HUES48 (cell line): ENCODE measurements around the gene USP6NL.

Experiments used
- H3K27ac ChIP-seq: one replicate; pipeline ENCODE4 v1.7.0; 2013; ENCODE audit warnings: low read depth, low read length, inconsistent platforms
- H3K27me3 ChIP-seq: 2 replicates; pipeline ENCODE4 v1.6.1; 2013; ENCODE audit warnings: mild to moderate bottlenecking, low read length; ENCODE audit not compliant: control insufficient read depth, insufficient read depth
- H3K36me3 ChIP-seq: 2 replicates; pipeline ENCODE4 v1.6.1; 2013; ENCODE audit warnings: low read length; ENCODE audit not compliant: control insufficient read depth, insufficient read depth
- H3K4me1 ChIP-seq: 2 replicates; pipeline ENCODE4 v1.6.1; 2013; ENCODE audit warnings: mild to moderate bottlenecking, low read length; ENCODE audit not compliant: control insufficient read depth, insufficient read depth
- H3K4me3 ChIP-seq: 2 replicates; pipeline ENCODE4 v1.5.1; 2013; ENCODE audit warnings: mild to moderate bottlenecking, low read depth, low read length
- H3K9ac ChIP-seq: 2 replicates; pipeline ENCODE4 v1.6.1; 2013; ENCODE audit warnings: mild to moderate bottlenecking, low read depth, low read length, moderate library complexity
- H3K9me3 ChIP-seq: 2 replicates; pipeline ENCODE4 v1.6.1; 2013; ENCODE audit warnings: low read length; ENCODE audit not compliant: control insufficient read depth, insufficient read depth

USP6NL gene

DNA sequence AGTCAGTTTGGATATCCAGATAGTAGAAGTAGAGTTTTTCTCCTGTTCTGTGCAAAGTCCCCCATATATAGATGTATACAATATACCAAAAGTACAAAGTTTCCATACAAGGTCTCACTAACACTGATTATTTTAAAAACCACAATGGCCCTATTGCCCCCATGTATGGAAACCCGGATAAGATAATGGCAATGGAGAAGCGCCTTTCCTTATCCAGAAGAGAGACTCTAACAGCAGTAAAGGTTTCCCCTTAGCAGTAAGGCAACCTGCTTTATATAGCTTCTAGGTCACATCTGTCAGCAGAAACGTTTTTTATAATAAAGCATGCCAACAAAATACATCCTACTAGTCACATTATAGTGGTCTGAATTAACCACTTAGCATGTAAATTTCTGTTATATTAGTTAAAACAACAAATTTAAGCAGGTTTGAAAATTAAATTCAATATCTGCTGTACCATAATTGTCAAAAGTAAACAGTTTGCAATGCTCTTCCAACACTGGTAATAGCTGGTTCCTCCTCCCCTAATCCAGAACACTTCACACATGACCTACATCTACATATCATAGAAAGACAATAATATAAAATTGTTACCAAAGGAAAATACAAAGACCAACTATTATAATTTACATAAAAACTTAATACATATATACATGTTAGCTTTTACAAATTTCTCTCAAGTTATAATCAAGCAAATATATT, 22.4 kb downstream of the USP6NL start:
- peaks cover 18% of the 10 kb centered on the region for H3K4me1 ChIP-seq
- no peak overlapping the region for H3K27ac ChIP-seq
- peaks cover 5% of the 10 kb centered on the region; the same call in 1 of the 2 replicates for H3K36me3 ChIP-seq
- H3K9ac ChIP-seq = no peak overlapping the region
- 0 out of 2 replicates have a peak, but pooled peaks cover 8% of the 10 kb centered on the region for H3K9me3 ChIP-seq
- H3K27me3 ChIP-seq = no peaks in the 10 kb centered on the region
- H3K4me3 ChIP-seq = no peak overlapping the region

DNA sequence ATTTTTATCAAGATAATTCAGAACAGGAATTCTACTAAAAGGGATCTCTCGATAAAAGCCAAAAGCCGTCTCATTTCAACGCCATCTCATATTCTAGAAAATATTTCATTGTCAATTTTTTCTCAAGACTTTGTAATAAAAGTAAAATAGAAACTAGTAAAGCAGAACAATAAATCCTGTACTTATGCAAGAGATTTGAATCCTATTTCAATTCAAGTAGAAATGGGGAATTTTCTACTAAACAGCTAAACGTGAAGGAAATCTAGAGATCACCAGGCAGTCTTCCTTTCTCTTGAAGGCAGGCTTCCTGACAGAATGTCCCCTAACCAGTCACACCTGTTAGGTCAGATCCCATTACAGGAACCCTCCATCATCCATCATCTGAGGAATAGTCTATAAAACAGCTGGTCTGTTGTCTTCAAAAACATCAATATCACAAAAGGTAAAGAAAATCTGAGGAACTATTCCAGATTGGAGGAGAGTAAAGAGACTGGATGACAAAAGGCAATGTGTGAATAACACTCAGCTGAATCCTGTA, 23.7 kb downstream of the USP6NL start:
- Histone ChIP-seq H3K9ac (no peak overlapping the region), H3K4me3 (no peak overlapping the region), H3K27ac (no peak overlapping the region), H3K27me3 (no peaks in the 10 kb centered on the region), H3K36me3 (peaks cover 5% of the 10 kb centered on the region; the same call in 1 of the 2 replicates), H3K9me3 (0 out of 2 replicates have a peak, but pooled peaks cover 8% of the 10 kb centered on the region), H3K4me1 (peaks cover 18% of the 10 kb centered on the region)

DNA sequence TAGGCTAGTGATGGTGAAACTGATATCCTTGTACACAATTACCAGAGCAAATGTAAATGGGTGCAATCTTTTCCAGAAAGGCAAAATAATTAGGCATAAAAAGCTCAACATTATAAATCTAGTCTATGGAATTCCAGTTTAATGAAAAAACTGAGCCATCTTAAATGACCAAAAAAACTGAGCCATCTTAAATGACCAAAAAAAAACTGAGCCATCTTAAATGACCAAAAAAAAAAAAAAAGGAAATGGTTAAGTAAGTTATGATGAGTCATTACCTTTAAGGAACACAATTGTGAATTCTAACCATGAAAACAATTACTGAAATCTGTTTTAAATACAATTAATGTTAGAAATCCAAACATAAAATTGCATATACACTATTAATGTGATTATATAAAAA, 25.3 kb downstream of the USP6NL start:
- Histone ChIP-seq H3K27me3 (no peaks in the 10 kb centered on the region), H3K4me1 (peaks cover 18% of the 10 kb centered on the region), H3K9ac (no peak overlapping the region), H3K9me3 (0 out of 2 replicates have a peak, but pooled peaks cover 8% of the 10 kb centered on the region), H3K36me3 (peaks cover 5% of the 10 kb centered on the region; the same call in 1 of the 2 replicates), H3K27ac (no peak overlapping the region), H3K4me3 (no peak overlapping the region)

DNA sequence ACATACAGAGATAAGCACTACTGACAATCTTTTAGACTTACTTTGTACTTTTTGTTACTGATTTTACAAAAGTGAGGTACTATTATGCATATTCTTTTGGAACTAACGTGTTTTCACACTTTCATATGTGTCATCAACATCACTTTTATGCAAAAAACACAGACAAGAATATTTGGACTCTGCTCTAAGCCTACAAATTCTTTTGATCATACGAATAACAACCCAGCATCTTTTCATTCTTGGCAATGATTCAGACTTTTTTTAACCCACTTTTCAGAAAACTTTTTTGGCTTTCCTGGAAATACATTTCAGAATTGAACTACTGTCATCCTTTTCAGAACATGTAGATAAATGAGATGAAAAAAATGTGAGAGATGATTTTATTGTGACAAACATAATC, 30.2 kb downstream of the USP6NL start:
- Histone ChIP-seq H3K27ac (no peak overlapping the region), H3K27me3 (no peaks in the 10 kb centered on the region), H3K9ac (no peak overlapping the region)

DNA sequence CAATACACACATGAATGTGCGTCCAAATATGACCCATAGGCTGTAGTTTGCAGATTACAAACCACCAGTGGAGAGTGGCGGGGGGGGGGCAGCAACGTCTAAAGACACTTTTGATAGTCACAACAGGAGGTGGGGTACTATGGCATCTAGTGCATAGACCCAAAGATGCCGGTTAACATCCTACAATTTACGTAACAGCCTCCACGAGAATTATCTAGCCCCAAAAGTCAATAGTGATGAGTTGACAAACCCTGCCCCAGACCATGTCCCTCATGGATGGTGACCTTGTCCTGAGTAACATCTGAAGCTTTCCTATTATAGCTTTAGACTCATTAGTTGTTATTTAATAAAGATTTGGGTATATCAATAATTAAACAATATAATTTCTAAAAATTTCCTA, 31.6 kb downstream of the USP6NL start:
- Histone ChIP-seq H3K4me1 (no peaks in the 10 kb centered on the region), H3K36me3 (0 out of 2 replicates have a peak, but pooled peaks cover under 1% of the 10 kb centered on the region)

More for the DNA sequence above, 30.2 kb downstream of the USP6NL start:
- peaks cover 5% of the 10 kb centered on the region; the same call in 1 of the 2 replicates for H3K36me3 ChIP-seq
- no peaks in the 10 kb centered on the region for H3K4me1 ChIP-seq
- H3K9me3 ChIP-seq = 0 out of 2 replicates have a peak, but pooled peaks cover 8% of the 10 kb centered on the region
- H3K4me3 ChIP-seq = no peak overlapping the region

DNA sequence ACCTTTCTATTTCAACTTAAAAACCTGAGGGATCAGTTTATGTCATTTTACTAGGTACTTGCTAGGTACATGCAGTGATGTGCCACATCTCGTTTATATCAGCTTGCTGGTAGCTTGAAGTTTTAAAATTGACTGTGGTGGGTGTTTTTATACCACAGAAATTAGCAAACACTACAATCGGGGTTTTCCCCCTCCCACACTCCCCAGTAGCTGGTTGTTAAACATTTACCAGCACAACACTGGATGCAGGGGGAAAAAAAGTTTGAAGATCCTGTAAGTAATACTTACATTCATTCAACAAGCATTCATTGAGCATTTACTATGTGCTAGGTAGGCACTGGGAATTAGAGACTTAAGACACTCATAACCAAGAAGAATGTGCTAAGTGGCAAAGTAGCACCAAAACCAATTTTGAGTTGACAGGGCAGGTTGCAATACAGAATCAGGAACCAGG, 32.6 kb downstream of the USP6NL start:
- H3K9ac ChIP-seq = no peak overlapping the region
- no peaks in the 10 kb centered on the region for H3K27me3 ChIP-seq
- no peaks in the 10 kb centered on the region for H3K9me3 ChIP-seq
- H3K4me3 ChIP-seq = no peak overlapping the region
- no peaks in the 10 kb centered on the region for H3K36me3 ChIP-seq
- peaks cover 3% of the 10 kb centered on the region; the same call in 1 of the 2 replicates for H3K4me1 ChIP-seq
- H3K27ac ChIP-seq = no peak overlapping the region

More for the DNA sequence above, 31.6 kb downstream of the USP6NL start:
- no peak overlapping the region for H3K9ac ChIP-seq
- 0 out of 2 replicates have a peak, but pooled peaks cover under 1% of the 10 kb centered on the region for H3K9me3 ChIP-seq
- no peaks in the 10 kb centered on the region for H3K27me3 ChIP-seq
- no peak overlapping the region for H3K27ac ChIP-seq
- H3K4me3 ChIP-seq = no peak overlapping the region

DNA sequence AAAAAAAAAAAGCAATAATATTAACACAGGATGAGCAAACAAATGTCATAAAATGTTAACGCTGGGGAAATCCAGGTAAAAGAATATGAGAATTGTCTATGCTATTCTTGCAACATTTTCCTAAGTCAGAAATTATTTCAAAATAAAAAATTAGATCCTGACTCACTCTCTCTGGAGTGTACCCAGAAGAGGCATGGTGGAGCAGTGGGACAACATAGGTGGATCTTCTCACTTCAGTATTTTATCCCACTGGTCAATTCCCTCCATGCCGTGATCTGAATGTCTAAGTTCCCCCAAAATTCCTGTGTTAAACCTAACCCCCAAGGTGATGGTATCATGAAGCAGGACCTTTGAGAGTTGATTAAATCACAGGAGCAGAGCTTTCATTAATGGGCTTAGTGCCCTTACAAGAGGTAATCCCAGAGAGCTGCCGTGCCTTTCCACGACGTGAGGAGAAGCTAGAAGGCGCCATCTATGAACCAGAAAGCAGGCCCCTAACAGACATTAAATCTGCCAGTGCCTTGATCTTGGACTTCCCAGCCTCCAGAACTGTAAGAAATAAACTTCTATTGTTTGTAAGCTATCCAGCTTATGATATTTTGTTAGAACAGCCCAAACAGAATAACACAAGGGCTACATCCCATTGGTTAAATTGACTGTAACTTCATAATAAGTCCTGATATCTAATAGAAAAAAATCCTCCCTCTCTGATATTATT, 35.2 kb downstream of the USP6NL start:
- Histone ChIP-seq H3K36me3 (no peaks in the 10 kb centered on the region), H3K9me3 (no peaks in the 10 kb centered on the region), H3K9ac (no peak overlapping the region), H3K4me3 (no peak overlapping the region), H3K27me3 (no peaks in the 10 kb centered on the region), H3K4me1 (peaks cover 10% of the 10 kb centered on the region), H3K27ac (no peak overlapping the region)

DNA sequence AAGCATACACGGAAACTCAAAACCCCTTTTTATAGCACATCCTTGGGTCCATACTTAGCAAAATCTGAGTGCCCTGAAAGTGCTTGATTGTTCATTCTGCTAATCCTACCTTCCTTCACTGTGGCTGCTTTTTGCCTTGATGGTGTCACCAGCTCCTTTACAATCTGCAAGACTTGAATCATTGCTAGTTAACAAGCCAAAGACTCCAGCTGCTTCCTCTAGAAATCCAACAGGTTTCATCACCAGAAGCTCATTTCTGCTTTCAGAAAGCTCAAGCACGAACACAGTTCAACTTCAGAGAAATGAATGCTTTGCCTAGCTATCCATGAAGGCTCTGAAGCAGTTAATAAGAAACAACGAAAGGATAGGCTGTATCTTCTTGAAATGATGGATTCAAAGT, 38.0 kb downstream of the USP6NL start:
- Histone ChIP-seq H3K36me3 (no peaks in the 10 kb centered on the region), H3K27ac (peak overlapping the region; percentile 66), H3K9ac (no peak overlapping the region), H3K9me3 (no peaks in the 10 kb centered on the region), H3K4me1 (peaks cover 10% of the 10 kb centered on the region), H3K4me3 (no peak overlapping the region), H3K27me3 (no peaks in the 10 kb centered on the region)

DNA sequence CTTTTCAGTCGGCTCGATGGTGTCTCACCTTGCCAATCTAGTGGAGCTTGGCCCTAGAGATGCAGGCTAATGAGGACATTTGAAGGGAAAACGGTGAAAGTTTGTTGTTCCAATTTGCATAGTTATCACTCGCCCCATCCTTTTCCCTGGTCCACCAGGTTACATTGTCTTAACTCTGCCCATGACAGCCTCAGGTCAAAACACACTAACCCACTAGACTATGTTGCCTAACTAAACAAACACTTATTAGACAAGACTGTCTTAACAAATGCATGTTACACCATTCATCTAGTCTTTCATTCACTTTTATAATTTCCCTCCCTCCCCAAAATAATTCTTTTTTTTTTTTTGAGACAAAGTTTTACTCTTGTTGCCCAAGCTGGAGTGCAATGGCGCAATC, 40.7 kb downstream of the USP6NL start:
- H3K9me3 ChIP-seq = no peaks in the 10 kb centered on the region
- no peak overlapping the region for H3K9ac ChIP-seq
- no peak overlapping the region for H3K27ac ChIP-seq
- H3K27me3 ChIP-seq = no peaks in the 10 kb centered on the region
- no peak overlapping the region for H3K4me3 ChIP-seq
- no peaks in the 10 kb centered on the region for H3K36me3 ChIP-seq
- H3K4me1 ChIP-seq = peaks cover 10% of the 10 kb centered on the region

DNA sequence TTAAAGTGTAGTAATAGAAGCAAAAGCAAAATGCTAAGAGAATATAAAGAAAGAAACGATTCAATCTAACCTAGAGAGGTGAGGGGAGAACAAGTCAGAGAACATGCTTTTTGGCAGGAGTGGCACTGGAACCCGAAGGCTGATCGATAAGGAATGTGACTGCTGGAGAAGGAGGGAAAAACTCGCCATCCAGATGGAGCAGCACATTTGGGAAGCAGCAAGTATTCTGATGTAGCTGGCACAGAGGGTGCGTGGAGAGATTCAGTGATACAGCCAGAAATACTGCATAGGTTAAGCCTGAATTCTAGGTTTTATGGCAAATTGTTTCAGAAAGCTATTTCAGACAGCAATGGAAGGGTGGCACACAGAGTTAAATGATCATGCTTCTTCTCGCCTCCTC, 42.0 kb downstream of the USP6NL start:
- Histone ChIP-seq H3K27me3 (no peaks in the 10 kb centered on the region), H3K9me3 (no peaks in the 10 kb centered on the region), H3K27ac (no peak overlapping the region), H3K4me1 (peaks cover 10% of the 10 kb centered on the region), H3K4me3 (no peak overlapping the region), H3K9ac (no peak overlapping the region), H3K36me3 (no peaks in the 10 kb centered on the region)

DNA sequence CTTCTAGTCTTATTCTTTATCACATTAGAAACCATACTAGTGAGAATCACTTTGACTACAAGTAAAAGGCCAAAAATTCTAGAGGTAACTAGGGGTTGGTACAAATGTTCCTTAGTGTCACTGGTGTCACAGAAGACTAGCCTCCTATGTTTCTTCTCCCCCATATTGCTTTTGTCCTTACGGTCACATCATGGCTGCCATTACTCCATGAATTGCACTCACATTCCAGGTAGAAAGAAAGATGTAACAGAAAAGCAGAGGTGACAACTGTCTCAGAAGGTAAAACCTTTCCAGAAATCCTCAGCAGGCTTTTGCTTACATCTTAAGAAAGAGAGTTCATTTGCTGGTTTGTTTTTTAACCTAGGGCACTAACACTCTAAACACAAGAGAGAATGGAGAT, 42.9 kb downstream of the USP6NL start:
- H3K27me3 ChIP-seq = no peaks in the 10 kb centered on the region
- H3K9ac ChIP-seq = no peak overlapping the region
- H3K9me3 ChIP-seq = no peaks in the 10 kb centered on the region
- H3K27ac ChIP-seq = no peak overlapping the region
- peaks cover 4% of the 10 kb centered on the region for H3K4me1 ChIP-seq
- no peaks in the 10 kb centered on the region for H3K36me3 ChIP-seq
- H3K4me3 ChIP-seq = no peak overlapping the region
